Fibroblast of peridontal ligament (primary cell): ENCODE results near the gene SPRED1.

Source experiments
- DNase-seq: peaks from one replicate; pipeline ENCODE4 v3.0.0-alpha.2; 2010; ENCODE audit errors: extremely low read depth

Gene SPRED1

GRCh38 chr15:38354315-38354929 is 101.8 kb downstream of the SPRED1 start:
- peak; percentile 84 for DNase-seq

- DNase-seq = no peak
These were observed 109.7 kb downstream of the SPRED1 start for GRCh38 chr15:38362355-38362754.

GRCh38 chr15:38367476-38367875 is 114.8 kb downstream of the SPRED1 start:
- DNase-seq = peak; percentile 73

GRCh38 chr15:38369936-38370478 is 117.4 kb downstream of the SPRED1 start:
- peak; percentile 52 for DNase-seq

DNA sequence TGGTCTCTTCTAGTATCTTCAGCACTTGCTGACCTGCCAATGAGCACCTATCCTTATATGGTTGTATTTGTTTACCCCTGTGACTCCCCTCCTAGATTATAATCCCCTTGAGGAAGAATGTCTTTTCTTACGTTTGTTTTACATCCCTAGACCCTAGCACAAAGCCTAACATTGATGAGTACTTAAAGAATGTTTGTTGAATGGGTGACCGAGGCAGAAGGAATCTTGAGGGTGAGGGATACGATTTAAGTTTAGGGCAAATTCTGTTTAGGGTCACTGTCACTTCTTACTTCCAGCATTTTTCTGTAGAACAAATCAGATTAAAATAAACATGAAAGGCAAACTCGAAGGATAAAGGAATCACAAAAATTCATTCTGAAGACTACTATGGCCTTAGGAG is 120.4 kb downstream of the SPRED1 start:
- peak; percentile 10 for DNase-seq

- peak; percentile 67 for DNase-seq
These were observed 121.4 kb downstream of the SPRED1 start for GRCh38 chr15:38374029-38374428.

DNA sequence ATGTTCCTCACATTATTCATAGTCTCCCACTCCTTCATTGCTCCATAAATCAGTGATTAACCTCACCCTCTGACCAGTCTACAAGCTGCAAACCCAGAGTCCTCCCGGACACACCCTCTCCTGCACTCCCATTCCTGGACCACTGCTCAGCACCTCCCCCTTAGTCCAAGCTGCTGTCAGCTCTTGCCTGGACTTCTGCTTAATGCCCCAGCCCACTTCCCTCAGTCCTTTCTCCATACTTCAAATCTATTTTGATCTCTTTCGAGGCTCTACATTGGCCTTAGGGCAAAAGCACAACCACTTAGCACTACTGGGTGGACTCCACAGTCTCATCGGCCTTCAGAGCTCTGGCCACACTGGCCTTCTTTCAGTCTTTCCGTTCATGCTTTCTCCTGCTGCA is 121.9 kb downstream of the SPRED1 start:
- DNase-seq = no peak

- DNase-seq = no peak
These were observed 123.4 kb downstream of the SPRED1 start for GRCh38 chr15:38376081-38376480.

DNA sequence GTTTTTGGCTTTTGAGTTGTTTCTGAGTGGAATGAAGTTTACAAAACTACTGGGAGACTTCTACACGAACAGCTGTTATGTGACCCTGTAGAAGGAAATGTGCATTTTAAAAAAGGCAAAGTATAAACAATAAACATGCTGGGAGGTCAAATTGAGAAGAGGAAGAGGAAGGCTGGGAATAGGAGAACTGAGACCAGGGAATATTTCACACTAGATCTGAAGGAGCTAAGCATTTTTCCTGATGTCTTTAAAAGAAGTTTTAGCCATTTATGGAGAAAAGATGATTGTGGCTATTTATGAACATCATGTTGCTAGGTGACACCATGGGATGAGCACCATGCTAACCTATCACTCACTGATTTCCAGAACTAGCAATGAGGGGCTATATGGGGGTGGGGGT is 125.0 kb downstream of the SPRED1 start:
- peak; percentile 48 for DNase-seq

DNA sequence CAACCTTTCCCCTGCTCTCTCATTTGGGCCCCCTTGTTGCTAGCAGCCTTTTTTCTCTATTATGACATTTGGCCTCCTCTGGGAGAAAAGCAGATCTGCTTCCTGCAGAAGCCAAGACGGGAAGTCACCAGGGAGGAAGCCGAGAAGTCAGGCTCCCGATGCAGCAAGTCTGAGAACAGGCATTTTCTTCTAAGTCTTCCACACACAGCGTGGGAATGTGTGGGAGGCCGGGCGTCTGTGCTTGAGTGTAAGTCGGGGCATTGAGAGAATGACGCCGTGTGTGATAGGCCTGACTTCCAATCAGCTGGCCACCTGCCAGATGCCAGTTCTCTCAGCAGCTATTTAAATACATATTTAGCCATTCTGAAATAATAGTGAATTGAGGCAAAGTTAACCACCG is 125.5 kb downstream of the SPRED1 start:
- DNase-seq = peak; percentile 54

DNA sequence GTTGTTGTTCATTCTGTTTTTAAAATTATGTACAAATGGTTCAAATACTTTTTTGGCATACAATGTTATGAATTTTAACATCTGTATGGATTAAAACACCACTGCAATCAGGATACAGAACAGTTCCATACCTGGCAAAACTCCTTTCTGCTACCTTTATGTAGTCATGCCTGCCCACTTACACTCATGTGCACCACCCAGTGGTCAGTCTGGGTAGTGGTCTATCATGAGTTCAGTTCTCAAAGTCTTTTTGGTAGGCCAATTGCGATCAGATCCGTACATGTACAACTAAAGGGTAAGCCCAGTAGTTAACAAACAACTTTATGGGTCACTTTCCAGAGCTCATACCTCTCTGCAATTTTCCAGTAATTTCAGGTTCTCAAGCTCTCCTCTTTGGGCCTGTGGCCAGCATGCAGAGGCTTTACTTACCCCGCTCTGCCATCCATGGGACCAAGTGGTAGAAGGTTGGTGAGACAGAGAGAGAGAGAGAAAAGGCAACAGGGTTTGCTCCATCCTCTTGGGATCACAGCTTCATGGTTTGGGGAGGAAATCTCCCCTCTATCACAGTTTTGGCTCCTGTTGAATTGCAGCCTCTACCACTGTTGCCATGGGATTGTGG is 137.4 kb downstream of the SPRED1 start:
- peak; percentile 64 for DNase-seq

- DNase-seq = no peak
These were observed 138.6 kb downstream of the SPRED1 start for GRCh38 chr15:38391191-38391590.

- peak; percentile 93 for DNase-seq
These were observed 145.5 kb downstream of the SPRED1 start for GRCh38 chr15:38398134-38398533.

DNA sequence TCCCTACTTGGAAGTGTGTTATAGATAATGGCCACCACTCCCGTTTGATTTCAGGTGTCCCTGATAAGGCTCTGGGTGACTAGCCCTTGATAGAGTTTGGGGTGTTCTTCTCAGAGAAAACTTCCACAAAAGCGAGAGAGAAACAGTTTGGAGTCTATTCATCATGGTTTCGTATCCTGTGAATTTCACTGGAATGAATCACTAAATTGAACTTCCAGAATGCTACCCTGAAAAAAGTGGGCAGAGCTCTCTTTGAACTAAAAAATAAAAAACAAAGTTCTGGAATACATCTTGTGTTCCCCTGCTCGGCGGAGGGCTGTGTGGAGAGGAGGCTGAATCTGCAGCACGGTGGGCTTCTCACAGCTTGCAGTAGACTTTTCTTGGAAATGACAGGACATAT is 148.5 kb downstream of the SPRED1 start:
- DNase-seq = peak; percentile 52

- DNase-seq = peak; percentile 85
These were observed 149.1 kb downstream of the SPRED1 start for GRCh38 chr15:38401701-38402100.

DNA sequence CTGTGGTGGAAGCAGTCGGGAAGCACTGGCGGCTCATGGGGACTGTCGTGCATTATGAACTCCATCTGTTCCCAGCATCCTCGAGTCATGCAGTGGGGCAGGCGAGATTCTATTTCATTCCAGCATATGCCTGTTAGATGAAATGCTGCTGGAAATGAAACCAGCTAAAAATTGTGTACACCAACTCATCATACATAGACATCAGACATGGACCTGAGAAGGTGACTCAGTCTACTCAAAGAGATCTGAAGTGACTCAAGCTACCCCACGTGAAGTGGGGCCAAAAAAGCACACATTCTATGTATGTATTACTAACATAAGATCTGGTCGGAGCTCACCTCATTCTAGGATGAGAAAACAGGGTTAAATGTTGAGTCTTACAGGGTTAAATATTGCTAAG is 153.8 kb downstream of the SPRED1 start:
- DNase-seq = no peak
